ENCODE measurements around the gene STIP1.

DNA sequence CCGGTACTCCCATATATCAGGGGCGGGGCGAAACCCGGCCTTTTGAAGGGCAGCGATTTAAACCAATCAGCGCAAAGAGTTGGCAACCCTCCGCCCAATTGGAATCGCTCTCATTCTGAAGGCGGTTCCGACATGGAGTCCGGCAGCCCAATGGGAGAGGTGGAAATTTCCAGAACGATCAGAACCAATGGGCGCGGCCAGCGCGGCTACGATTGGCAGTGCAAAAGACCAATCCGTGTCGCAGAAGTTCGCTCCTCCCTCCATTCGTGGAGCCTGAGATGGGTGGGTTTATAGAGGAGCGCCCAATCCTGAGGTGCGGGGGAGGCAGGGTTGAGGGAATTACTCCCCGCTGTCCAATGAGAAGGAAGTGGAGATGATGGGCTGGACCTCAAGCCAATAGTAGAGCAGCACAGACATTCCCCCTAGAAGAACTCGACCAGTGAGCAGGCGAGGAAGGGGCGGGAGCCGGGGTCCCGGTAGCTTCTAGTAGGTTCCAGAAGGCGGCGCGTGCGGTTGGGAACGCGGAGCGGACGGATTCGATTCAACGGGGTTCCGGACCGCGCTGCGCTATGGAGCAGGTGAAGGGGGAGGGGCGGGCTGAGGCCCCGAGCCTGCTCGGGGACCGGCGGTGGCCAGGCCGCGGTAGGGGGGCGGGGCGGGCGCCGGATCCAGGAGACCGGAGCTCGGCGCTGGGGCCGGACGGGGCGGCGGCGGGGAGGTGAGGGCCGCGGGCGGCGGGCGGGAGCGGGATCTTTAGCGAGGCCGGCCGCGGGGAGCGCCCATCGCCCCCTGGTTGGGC is at the start of gene STIP1:
- TF ChIP-seq, protein P1, sequence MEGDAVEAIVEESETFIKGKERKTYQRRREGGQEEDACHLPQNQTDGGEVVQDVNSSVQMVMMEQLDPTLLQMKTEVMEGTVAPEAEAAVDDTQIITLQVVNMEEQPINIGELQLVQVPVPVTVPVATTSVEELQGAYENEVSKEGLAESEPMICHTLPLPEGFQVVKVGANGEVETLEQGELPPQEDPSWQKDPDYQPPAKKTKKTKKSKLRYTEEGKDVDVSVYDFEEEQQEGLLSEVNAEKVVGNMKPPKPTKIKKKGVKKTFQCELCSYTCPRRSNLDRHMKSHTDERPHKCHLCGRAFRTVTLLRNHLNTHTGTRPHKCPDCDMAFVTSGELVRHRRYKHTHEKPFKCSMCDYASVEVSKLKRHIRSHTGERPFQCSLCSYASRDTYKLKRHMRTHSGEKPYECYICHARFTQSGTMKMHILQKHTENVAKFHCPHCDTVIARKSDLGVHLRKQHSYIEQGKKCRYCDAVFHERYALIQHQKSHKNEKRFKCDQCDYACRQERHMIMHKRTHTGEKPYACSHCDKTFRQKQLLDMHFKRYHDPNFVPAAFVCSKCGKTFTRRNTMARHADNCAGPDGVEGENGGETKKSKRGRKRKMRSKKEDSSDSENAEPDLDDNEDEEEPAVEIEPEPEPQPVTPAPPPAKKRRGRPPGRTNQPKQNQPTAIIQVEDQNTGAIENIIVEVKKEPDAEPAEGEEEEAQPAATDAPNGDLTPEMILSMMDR (IDR thresholded peaks at IDR 0.05), result peak in 4 of 5 experiments; percentile 19 to 46 (median 28)
- TF ChIP-seq POLR2A (IDR thresholded peaks at IDR 0.05), result peak; percentile 78 to 79

All from tibial nerve (tissue), 3 donors.